Epithelial cell of prostate (primary cell): ENCODE results near the gene NAPSA.
"Not testable (repeated sequence)": the region's sequence is repeated elsewhere in the genome, so short reads cannot be mapped to it uniquely, and the experiment has no call there.

Source experiments
- DNase-seq: peaks from one replicate; pipeline ENCODE4 v3.0.0-alpha.2; 2011; ENCODE audit warnings: low read depth, low spot score
- H3K27ac ChIP-seq: fragments of 450-650 bp; 2 replicates; pipeline ENCODE4 v1.5.1; 2017; ENCODE audit warnings: mild to moderate bottlenecking

NAPSA gene

GRCh38 chr19:50361290-50362029, 4.0 kb downstream of the NAPSA start:
- H3K27ac ChIP-seq, result no peak overlapping the region
- DNase-seq, result no peak

- no peak for DNase-seq
- no peak overlapping the region for H3K27ac ChIP-seq
These were observed 6.1 kb downstream of the NAPSA start for GRCh38 chr19:50359328-50359818.

GRCh38 chr19:50358483-50359327, 6.7 kb downstream of the NAPSA start:
- no peak for DNase-seq
- H3K27ac ChIP-seq, result no peak overlapping the region

- peak overlapping the region; percentile 26 for H3K27ac ChIP-seq
These were observed 8.0 kb downstream of the NAPSA start for GRCh38 chr19:50357178-50358100.

GRCh38 chr19:50356691-50357177, 8.7 kb downstream of the NAPSA start:
- no peak overlapping the region for H3K27ac ChIP-seq
- no peak for DNase-seq

More at GRCh38 chr19:50357178-50358100, 8.0 kb downstream of the NAPSA start:
- DNase-seq, result no peak

GRCh38 chr19:50353487-50353880, 12.0 kb downstream of the NAPSA start:
- DNase-seq, result not testable (repeated sequence)

GRCh38 chr19:50352242-50352641, 13.2 kb downstream of the NAPSA start:
- no peak overlapping the region for H3K27ac ChIP-seq
- DNase-seq, result no peak

More at GRCh38 chr19:50353487-50353880, 12.0 kb downstream of the NAPSA start:
- not testable (repeated sequence) for H3K27ac ChIP-seq

- H3K27ac ChIP-seq, result peak overlapping the region; percentile 23
- DNase-seq, result no peak
These were observed 16.0 kb downstream of the NAPSA start for GRCh38 chr19:50349277-50350057.

GRCh38 chr19:50347089-50347581, 18.3 kb downstream of the NAPSA start:
- H3K27ac ChIP-seq, DNase-seq: not testable (repeated sequence)

GRCh38 chr19:50344661-50345318, 20.6 kb downstream of the NAPSA start:
- DNase-seq, result no peak
- no peak overlapping the region for H3K27ac ChIP-seq

GRCh38 chr19:50341091-50341564, 24.3 kb downstream of the NAPSA start:
- no peak overlapping the region for H3K27ac ChIP-seq
- DNase-seq, result no peak

GRCh38 chr19:50340331-50340730, 25.1 kb downstream of the NAPSA start:
- no peak for DNase-seq
- no peak overlapping the region for H3K27ac ChIP-seq

- not testable (repeated sequence) for DNase-seq, H3K27ac ChIP-seq
These were observed 28.4 kb downstream of the NAPSA start for GRCh38 chr19:50337031-50337430.

GRCh38 chr19:50334741-50335421, 30.6 kb downstream of the NAPSA start:
- H3K27ac ChIP-seq, result no peak overlapping the region
- DNase-seq, result no peak

- no peak overlapping the region for H3K27ac ChIP-seq
- no peak for DNase-seq
These were observed 31.5 kb downstream of the NAPSA start for GRCh38 chr19:50333737-50334617.

GRCh38 chr19:50333235-50333736, 32.2 kb downstream of the NAPSA start:
- DNase-seq, result peak; percentile 64
- no peak overlapping the region for H3K27ac ChIP-seq
